ENCODE results near the gene MYO5A. TPM values are rescaled to one million over a fixed set of nuclear protein-coding genes. Genes with fewer than 3 reads are reported as not detected.

MYO5A gene
- polyA plus RNA-seq, 4 donors: 0.45 to 3.0 (median 1.6) TPM

DNA sequence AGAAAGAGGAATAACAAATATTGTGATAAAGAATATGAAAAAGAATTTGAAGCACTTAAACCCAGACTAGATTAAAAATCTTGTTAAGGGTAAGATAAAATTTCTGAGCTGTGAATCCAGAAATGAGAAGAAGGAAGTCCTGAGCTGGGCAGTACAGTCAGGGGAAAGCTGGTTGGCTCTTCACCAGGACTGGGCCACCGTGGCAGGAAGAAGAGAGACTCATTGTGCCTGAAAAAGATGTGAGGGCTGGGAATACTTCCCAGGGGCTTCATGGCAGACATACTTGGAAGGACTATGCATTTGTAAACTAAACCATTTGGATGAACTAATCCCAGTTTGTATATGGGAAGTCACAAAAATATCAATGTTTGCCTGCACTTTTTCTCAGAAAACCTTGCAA lies 204.6 kb downstream of the MYO5A start:
- H3K4me1 ChIP-seq (ENCODE audit: control insufficient read depth in 3 of 3, insufficient read depth in 2 of 3, low read depth in 1 of 3, low read length in 2 of 3): no peaks in the 10 kb centered on the region
- H3K4me3 ChIP-seq (ENCODE audit: low read depth in 1 of 3, low read length in 3 of 3): no peak overlapping the region
- FAIRE-seq (no peak), DNase-seq (no peak)
- no peaks in the 10 kb centered on the region for H3K27me3 ChIP-seq (ENCODE audit: control insufficient read depth in 3 of 3, insufficient read depth in 3 of 3, low read length in 3 of 3)
- no peak overlapping the region for H3K27ac ChIP-seq (ENCODE audit: low read depth in 1 of 3, low read length in 2 of 3)
- peaks cover 0 to 4% (median 0%) of the 10 kb centered on the region in 3 donors for H3K36me3 ChIP-seq (ENCODE audit: control insufficient read depth in 3 of 3, insufficient read depth in 2 of 3, low read depth in 1 of 3, low read length in 3 of 3)
- 43 to 65% (median 47%) methylated on average over 1 of the region's 1 CpG for WGBS, 3 donors
- H3K9me3 ChIP-seq (ENCODE audit: control insufficient read depth in 2 of 2, insufficient read depth in 1 of 2, low read depth in 1 of 2, low read length in 1 of 2): no peaks in the 10 kb centered on the region

DNA sequence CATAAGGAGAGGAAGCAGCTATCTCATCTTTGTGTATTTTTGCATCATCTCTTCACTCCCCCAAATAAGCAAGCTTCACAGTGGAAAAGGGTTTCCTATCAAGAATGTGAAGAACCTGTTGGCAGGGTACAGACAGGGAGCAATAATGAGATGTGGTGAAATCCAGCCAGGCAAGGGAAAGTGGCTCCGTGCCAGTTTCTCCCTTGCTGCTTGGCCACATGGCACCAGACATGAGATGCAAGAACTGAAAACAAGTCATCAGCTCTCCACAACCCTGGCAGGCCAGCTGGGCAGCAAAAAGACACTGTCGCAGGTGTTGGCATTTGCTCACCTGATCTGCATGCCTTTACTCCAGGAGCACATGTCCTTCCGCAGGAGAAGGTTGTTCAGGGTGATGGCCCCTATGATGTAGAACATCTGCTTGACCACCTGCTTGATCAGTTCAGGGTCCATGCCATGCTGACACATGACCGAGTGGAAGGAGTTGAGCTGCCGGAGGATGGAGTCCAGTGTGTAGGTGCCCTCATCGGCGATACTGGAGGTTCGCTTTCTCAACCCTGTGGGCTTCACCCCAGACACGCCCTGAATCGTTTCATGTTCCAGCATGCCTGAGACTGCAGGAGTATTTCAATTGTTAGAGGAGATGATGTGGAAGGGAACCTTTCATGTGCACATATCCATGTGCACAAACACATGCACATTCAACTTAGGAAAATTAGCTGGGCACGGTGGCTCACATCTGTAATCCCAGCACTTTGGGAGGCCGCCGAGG lies 209.8 kb downstream of the MYO5A start:
- H3K27me3 ChIP-seq (ENCODE audit: control insufficient read depth in 3 of 3, insufficient read depth in 3 of 3, low read length in 3 of 3): no peaks in the 10 kb centered on the region
- no peak for FAIRE-seq
- H3K4me3 ChIP-seq (ENCODE audit: low read depth in 1 of 3, low read length in 3 of 3): no peak overlapping the region
- WGBS, 3 donors: 90 to 95% (median 91%) methylated on average over 13 of the region's 13 CpGs
- H3K27ac ChIP-seq (ENCODE audit: low read depth in 1 of 3, low read length in 2 of 3): no peak overlapping the region
- H3K4me1 ChIP-seq (ENCODE audit: control insufficient read depth in 3 of 3, insufficient read depth in 2 of 3, low read depth in 1 of 3, low read length in 2 of 3): no peaks in the 10 kb centered on the region
- H3K9me3 ChIP-seq (ENCODE audit: control insufficient read depth in 2 of 2, insufficient read depth in 1 of 2, low read depth in 1 of 2, low read length in 1 of 2): no peaks in the 10 kb centered on the region
- DNase-seq: no peak
- H3K36me3 ChIP-seq (ENCODE audit: control insufficient read depth in 3 of 3, insufficient read depth in 2 of 3, low read depth in 1 of 3, low read length in 3 of 3): peaks cover 0 to 3% (median 2%) of the 10 kb centered on the region in 3 donors

DNA sequence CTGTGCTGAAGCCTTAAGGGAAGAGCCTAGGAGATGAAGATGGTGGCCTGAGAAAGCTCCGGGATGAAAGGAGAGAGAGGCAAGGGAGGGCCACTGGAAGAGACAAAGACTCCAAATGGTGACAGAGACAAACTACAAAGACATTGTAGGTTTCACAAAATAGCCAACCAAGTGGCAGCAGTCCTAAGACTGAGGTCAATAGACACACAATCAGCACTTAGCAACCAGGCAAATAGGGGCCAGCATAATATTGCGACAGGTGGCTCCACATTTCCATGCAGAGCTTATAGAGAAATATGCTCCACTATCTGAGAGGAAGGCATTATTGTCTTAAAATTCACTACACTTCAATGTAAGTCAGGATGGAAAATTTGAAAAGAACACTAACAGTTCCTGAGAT lies 211.0 kb downstream of the MYO5A start:
- no peaks in the 10 kb centered on the region for H3K9me3 ChIP-seq (ENCODE audit: control insufficient read depth in 2 of 2, insufficient read depth in 1 of 2, low read depth in 1 of 2, low read length in 1 of 2)
- no peaks in the 10 kb centered on the region for H3K4me1 ChIP-seq (ENCODE audit: control insufficient read depth in 3 of 3, insufficient read depth in 2 of 3, low read depth in 1 of 3, low read length in 2 of 3)
- H3K27ac ChIP-seq (ENCODE audit: low read depth in 1 of 3, low read length in 2 of 3): no peak overlapping the region
- WGBS, 3 donors: 93 to 100% (median 95%) methylated on average over 2 of the region's 2 CpGs
- no peak for FAIRE-seq
- H3K27me3 ChIP-seq (ENCODE audit: control insufficient read depth in 3 of 3, insufficient read depth in 3 of 3, low read length in 3 of 3): no peaks in the 10 kb centered on the region
- H3K4me3 ChIP-seq (ENCODE audit: low read depth in 1 of 3, low read length in 3 of 3): no peak overlapping the region
- no peak for DNase-seq
- H3K36me3 ChIP-seq (ENCODE audit: control insufficient read depth in 3 of 3, insufficient read depth in 2 of 3, low read depth in 1 of 3, low read length in 3 of 3): peaks cover 0 to 3% (median 2%) of the 10 kb centered on the region in 3 donors

DNA sequence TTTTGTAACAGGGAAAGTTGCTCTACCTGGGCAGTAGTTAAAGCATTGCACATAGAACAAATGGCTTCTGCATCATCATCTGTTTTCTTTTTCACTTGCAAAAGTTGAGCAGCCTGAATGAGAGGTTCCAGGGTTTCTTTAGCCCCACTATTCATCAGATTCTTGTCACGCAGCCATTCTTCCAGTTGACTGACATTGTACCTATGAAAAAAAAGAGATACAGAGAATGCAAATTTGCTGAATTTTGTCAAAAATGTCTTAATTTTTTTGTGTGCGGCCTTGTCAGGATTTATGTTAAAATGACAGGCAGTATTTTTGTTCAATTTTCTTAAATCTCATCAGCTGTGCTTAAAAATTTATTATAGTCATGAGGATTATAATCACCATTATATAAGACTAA lies 211.7 kb downstream of the MYO5A start:
- H3K4me1 ChIP-seq (ENCODE audit: control insufficient read depth in 3 of 3, insufficient read depth in 2 of 3, low read depth in 1 of 3, low read length in 2 of 3): no peaks in the 10 kb centered on the region
- WGBS, 3 donors: 98 to 99% (median 99%) methylated on average over 2 of the region's 2 CpGs

DNA sequence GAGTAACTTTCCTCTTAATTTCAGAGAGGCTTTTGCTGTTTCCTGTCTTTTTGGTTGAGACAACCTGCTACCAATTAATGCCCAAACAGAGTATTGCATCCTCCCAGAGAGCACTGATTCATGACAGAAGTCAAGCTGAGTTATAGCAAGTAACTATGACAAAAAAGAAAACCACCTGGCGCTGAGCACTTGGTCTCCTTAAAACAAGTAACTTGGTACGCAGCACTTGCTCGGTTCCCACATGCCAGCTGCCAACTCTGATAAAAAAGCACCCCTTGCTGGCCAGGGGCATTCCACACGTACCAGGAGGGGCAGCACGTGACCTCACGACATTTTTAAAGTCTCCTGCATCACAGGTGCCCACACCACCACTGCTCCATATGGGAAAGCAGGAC lies 219.5 kb downstream of the MYO5A start:
- Histone ChIP-seq H3K36me3 (ENCODE audit: control insufficient read depth in 3 of 3, insufficient read depth in 2 of 3, low read depth in 1 of 3, low read length in 3 of 3) (peaks cover 0 to 2% (median 0%) of the 10 kb centered on the region in 3 donors), H3K27me3 (ENCODE audit: control insufficient read depth in 3 of 3, insufficient read depth in 3 of 3, low read length in 3 of 3) (no peaks in the 10 kb centered on the region), H3K9me3 (ENCODE audit: control insufficient read depth in 2 of 2, insufficient read depth in 1 of 2, low read depth in 1 of 2, low read length in 1 of 2) (no peaks in the 10 kb centered on the region), H3K4me1 (ENCODE audit: control insufficient read depth in 3 of 3, insufficient read depth in 2 of 3, low read depth in 1 of 3, low read length in 2 of 3) (no peaks in the 10 kb centered on the region), H3K4me3 (ENCODE audit: low read depth in 1 of 3, low read length in 3 of 3) (no peak overlapping the region), H3K27ac (ENCODE audit: low read depth in 1 of 3, low read length in 2 of 3) (no peak overlapping the region)
- WGBS, 3 donors: 74 to 82% (median 80%) methylated on average over 6 of the region's 6 CpGs
- DNase-seq (no peak), FAIRE-seq (no peak)

More for the DNA sequence above, 211.7 kb downstream of the MYO5A start:
- no peaks in the 10 kb centered on the region for H3K9me3 ChIP-seq (ENCODE audit: control insufficient read depth in 2 of 2, insufficient read depth in 1 of 2, low read depth in 1 of 2, low read length in 1 of 2)
- H3K27me3 ChIP-seq (ENCODE audit: control insufficient read depth in 3 of 3, insufficient read depth in 3 of 3, low read length in 3 of 3): no peaks in the 10 kb centered on the region
- peaks cover 0 to 3% (median 2%) of the 10 kb centered on the region in 3 donors for H3K36me3 ChIP-seq (ENCODE audit: control insufficient read depth in 3 of 3, insufficient read depth in 2 of 3, low read depth in 1 of 3, low read length in 3 of 3)
- no peak for FAIRE-seq
- no peak overlapping the region for H3K4me3 ChIP-seq (ENCODE audit: low read depth in 1 of 3, low read length in 3 of 3)
- DNase-seq: no peak
- H3K27ac ChIP-seq (ENCODE audit: low read depth in 1 of 3, low read length in 2 of 3): no peak overlapping the region

DNA sequence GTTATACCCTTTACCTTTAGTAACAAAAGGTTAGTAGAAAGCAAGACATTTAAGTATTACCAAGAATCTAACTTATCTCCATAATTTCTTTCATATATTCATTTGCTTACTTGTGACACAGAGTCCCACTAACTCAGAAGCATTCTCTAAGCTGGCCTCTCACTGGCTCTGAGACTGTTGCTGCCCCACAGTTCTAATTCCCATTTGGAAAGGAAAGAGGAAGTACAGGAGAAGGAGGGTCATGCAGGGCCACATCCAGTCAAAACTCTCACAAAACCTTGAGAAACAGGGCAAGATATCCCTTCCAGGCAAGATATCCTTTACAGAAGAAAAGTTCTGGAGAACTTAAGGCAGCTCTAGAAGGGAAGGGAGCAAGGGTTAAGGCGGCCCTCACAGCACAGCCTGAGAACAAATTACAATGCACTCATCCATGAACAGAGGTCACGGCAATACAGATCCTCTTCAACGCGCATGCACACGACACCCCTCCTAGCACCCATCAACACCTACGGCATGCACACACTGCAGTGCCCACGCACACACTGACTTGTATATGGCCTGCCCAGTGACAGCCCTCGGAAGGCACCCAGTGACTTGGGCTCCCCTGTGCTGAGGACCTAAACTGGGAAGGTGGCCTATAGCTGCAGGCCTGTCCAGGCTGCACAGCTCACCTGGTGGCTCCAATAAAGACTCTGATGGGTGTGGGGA lies 220.1 kb downstream of the MYO5A start:
- H3K4me1 ChIP-seq (ENCODE audit: control insufficient read depth in 3 of 3, insufficient read depth in 2 of 3, low read depth in 1 of 3, low read length in 2 of 3): no peaks in the 10 kb centered on the region
- H3K36me3 ChIP-seq (ENCODE audit: control insufficient read depth in 3 of 3, insufficient read depth in 2 of 3, low read depth in 1 of 3, low read length in 3 of 3): peaks cover 0 to 2% (median 0%) of the 10 kb centered on the region in 3 donors
- DNase-seq (no peak), FAIRE-seq (no peak)
- H3K4me3 ChIP-seq (ENCODE audit: low read depth in 1 of 3, low read length in 3 of 3): no peak overlapping the region
- 82 to 84% (median 83%) methylated on average over 8 of the region's 8 CpGs for WGBS, 3 donors
- no peak overlapping the region for H3K27ac ChIP-seq (ENCODE audit: low read depth in 1 of 3, low read length in 2 of 3)
- H3K27me3 ChIP-seq (ENCODE audit: control insufficient read depth in 3 of 3, insufficient read depth in 3 of 3, low read length in 3 of 3): no peaks in the 10 kb centered on the region
- H3K9me3 ChIP-seq (ENCODE audit: control insufficient read depth in 2 of 2, insufficient read depth in 1 of 2, low read depth in 1 of 2, low read length in 1 of 2): no peaks in the 10 kb centered on the region

DNA sequence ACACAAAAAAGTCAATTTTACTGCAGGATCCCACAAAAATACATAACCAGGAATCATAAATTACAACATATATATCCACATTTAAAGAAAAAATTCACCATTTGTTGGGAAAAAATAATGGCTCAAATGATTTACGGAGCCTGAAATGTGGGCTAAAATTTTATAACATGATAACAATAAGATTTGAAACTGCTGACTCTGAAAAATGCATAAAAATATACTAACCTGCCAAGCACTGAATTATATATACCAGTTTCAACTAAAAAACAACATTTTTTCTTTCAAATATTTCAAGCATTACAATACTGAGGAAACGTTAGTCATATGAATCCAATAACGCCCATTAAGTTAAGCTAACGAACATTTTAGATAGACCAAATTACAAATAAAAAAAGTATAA lies 220.8 kb downstream of the MYO5A start:
- no peak overlapping the region for H3K4me3 ChIP-seq (ENCODE audit: low read depth in 1 of 3, low read length in 3 of 3)
- H3K9me3 ChIP-seq (ENCODE audit: control insufficient read depth in 2 of 2, insufficient read depth in 1 of 2, low read depth in 1 of 2, low read length in 1 of 2): no peaks in the 10 kb centered on the region
- H3K4me1 ChIP-seq (ENCODE audit: control insufficient read depth in 3 of 3, insufficient read depth in 2 of 3, low read depth in 1 of 3, low read length in 2 of 3): no peaks in the 10 kb centered on the region
- peaks cover 0 to 2% (median 0%) of the 10 kb centered on the region in 3 donors for H3K36me3 ChIP-seq (ENCODE audit: control insufficient read depth in 3 of 3, insufficient read depth in 2 of 3, low read depth in 1 of 3, low read length in 3 of 3)
- DNase-seq (no peak), FAIRE-seq (no peak)
- H3K27ac ChIP-seq (ENCODE audit: low read depth in 1 of 3, low read length in 2 of 3): no peak overlapping the region
- WGBS, 3 donors: 94 to 95% (median 95%) methylated on average over 4 of the region's 4 CpGs
- H3K27me3 ChIP-seq (ENCODE audit: control insufficient read depth in 3 of 3, insufficient read depth in 3 of 3, low read length in 3 of 3): no peaks in the 10 kb centered on the region

DNA sequence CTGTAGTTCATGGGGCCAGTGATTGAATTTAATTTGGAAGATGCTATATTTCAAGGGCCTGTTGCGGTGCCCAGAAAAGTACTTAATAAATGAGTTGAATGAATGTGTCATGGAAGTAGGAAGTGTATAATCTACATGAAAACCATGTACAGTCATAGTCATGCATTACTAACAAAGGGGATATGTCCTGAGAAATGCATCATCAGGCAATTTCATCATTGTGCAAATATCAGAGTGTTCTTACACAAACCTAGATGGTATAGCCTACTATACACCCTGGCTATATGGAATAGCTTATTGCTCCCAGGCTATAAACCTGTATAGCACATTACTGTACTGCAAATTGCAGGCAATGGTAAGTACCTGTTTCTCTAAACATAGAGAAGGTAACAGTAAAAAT lies 222.4 kb downstream of the MYO5A start:
- WGBS, 3 donors: 50 to 79% (median 55%) methylated on average over 1 of the region's 1 CpG
- DNase-seq: no peak
- Histone ChIP-seq H3K9me3 (ENCODE audit: control insufficient read depth in 2 of 2, insufficient read depth in 1 of 2, low read depth in 1 of 2, low read length in 1 of 2) (no peaks in the 10 kb centered on the region), H3K27me3 (ENCODE audit: control insufficient read depth in 3 of 3, insufficient read depth in 3 of 3, low read length in 3 of 3) (no peaks in the 10 kb centered on the region), H3K4me1 (ENCODE audit: control insufficient read depth in 3 of 3, insufficient read depth in 2 of 3, low read depth in 1 of 3, low read length in 2 of 3) (no peaks in the 10 kb centered on the region), H3K4me3 (ENCODE audit: low read depth in 1 of 3, low read length in 3 of 3) (no peak overlapping the region), H3K27ac (ENCODE audit: low read depth in 1 of 3, low read length in 2 of 3) (no peak overlapping the region), H3K36me3 (ENCODE audit: control insufficient read depth in 3 of 3, insufficient read depth in 2 of 3, low read depth in 1 of 3, low read length in 3 of 3) (peaks cover 0 to 2% (median 0%) of the 10 kb centered on the region in 3 donors)
- FAIRE-seq: no peak
